ENCODE results near the gene RET.

GRCh38 chr10:43131906-43132305 is 55.0 kb downstream of the RET start:
- TF ChIP-seq, protein P1, sequence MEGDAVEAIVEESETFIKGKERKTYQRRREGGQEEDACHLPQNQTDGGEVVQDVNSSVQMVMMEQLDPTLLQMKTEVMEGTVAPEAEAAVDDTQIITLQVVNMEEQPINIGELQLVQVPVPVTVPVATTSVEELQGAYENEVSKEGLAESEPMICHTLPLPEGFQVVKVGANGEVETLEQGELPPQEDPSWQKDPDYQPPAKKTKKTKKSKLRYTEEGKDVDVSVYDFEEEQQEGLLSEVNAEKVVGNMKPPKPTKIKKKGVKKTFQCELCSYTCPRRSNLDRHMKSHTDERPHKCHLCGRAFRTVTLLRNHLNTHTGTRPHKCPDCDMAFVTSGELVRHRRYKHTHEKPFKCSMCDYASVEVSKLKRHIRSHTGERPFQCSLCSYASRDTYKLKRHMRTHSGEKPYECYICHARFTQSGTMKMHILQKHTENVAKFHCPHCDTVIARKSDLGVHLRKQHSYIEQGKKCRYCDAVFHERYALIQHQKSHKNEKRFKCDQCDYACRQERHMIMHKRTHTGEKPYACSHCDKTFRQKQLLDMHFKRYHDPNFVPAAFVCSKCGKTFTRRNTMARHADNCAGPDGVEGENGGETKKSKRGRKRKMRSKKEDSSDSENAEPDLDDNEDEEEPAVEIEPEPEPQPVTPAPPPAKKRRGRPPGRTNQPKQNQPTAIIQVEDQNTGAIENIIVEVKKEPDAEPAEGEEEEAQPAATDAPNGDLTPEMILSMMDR (IDR thresholded peaks at IDR 0.05; ENCODE audit: poor library complexity) = no peak
- TF ChIP-seq EZH2phosphoT487 (IDR thresholded peaks at IDR 0.05; ENCODE audit: low read depth, severe bottlenecking, unreplicated experiment) = no peak

Measured in hepatocyte (in vitro differentiated cells).